DOHH2 (cell line): Measurements from ENCODE around the gene COQ9.

Source experiments
- EZH2phosphoT487 ChIP-seq: fragments of 200-600 bp; sonication (generic); IDR thresholded peaks from 2 replicates; pipeline ENCODE4 v1.6.1; 2017; ENCODE audit warnings: borderline replicate concordance, mild to moderate bottlenecking, antibody characterized with exemption, low read length, moderate library complexity, mixed read lengths
- TF ChIP-seq, protein P1 (sequence below): fragments of 200-600 bp; sonication (generic); IDR thresholded peaks from one replicate; pipeline ENCODE4 v1.5.1; 2014; ENCODE audit warnings: antibody characterized with exemption, mild to moderate bottlenecking, low read depth, low read length; ENCODE audit not compliant: poor library complexity, severe bottlenecking

DNA sequence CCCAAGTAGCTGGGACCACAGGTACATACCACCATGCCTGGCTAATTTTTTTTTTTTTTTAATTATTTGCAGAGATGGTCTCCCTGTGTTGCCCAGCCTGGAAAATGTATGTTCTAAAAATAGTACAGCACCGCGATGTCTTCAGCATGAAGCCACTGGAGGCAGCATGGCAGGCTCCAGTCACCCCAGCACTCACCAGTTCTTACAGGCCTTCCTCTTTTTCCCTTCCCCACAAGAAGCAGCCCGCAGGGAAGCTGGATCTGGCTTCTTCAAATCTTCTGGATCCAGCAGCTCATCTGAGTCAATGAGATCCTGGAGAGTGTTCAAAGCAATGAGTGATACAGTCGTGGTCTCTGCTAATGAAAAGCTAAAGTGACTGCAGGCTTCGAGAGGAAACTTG, 16.3 kb upstream of the COQ9 start:
- TF ChIP-seq, protein P1, sequence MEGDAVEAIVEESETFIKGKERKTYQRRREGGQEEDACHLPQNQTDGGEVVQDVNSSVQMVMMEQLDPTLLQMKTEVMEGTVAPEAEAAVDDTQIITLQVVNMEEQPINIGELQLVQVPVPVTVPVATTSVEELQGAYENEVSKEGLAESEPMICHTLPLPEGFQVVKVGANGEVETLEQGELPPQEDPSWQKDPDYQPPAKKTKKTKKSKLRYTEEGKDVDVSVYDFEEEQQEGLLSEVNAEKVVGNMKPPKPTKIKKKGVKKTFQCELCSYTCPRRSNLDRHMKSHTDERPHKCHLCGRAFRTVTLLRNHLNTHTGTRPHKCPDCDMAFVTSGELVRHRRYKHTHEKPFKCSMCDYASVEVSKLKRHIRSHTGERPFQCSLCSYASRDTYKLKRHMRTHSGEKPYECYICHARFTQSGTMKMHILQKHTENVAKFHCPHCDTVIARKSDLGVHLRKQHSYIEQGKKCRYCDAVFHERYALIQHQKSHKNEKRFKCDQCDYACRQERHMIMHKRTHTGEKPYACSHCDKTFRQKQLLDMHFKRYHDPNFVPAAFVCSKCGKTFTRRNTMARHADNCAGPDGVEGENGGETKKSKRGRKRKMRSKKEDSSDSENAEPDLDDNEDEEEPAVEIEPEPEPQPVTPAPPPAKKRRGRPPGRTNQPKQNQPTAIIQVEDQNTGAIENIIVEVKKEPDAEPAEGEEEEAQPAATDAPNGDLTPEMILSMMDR, result no peak
- TF ChIP-seq EZH2phosphoT487, result no peak
